SIG-M5 (cell line): ENCODE data around the gene PRSS33.

Experiments used
- DNase-seq: peaks from one replicate; lab custom pipeline; 2025; lab: John Stamatoyannopoulos, UW

The PRSS33 gene

DNA sequence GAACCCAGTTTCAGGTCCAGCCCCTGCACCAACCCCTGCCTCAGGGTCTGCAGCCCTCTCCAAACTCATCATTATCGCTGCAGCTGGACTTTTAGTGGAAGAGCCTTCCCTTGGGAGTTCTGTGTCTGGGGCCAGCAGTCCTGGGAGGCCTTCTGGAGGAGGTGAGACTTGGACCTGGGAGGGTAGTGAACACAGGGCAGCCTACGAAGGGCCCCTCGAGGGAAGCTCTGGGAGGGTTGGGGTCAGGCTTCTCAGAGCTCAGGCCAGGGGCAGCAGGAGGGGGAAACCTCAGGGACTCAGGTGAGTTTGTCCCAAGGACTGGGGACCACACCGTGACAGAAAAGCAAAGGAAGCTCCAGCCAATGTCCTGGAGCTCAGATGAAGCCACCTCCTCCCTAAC lies 46.2 kb downstream of the PRSS33 start:
- DNase-seq: no peak

DNA sequence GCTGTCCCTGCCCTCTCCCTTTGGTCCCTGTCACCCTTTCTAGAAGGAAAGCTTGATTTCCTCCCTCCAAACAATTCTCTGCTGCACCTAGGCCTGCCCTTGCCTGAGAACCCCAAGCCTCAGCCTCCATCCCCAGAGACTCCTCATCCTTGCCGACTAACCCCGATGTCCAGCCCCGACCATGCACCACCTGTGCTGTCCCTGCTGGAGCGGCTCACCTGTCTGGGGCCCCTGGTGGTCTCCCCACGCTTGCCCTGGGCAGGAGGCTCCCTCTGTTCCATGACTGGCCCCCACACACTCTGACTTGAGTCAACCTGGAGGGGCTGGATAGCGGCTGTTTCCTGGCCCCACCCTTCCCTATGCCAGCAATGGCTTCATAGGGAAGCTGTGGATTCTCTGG lies 46.9 kb downstream of the PRSS33 start:
- DNase-seq: no peak

DNA sequence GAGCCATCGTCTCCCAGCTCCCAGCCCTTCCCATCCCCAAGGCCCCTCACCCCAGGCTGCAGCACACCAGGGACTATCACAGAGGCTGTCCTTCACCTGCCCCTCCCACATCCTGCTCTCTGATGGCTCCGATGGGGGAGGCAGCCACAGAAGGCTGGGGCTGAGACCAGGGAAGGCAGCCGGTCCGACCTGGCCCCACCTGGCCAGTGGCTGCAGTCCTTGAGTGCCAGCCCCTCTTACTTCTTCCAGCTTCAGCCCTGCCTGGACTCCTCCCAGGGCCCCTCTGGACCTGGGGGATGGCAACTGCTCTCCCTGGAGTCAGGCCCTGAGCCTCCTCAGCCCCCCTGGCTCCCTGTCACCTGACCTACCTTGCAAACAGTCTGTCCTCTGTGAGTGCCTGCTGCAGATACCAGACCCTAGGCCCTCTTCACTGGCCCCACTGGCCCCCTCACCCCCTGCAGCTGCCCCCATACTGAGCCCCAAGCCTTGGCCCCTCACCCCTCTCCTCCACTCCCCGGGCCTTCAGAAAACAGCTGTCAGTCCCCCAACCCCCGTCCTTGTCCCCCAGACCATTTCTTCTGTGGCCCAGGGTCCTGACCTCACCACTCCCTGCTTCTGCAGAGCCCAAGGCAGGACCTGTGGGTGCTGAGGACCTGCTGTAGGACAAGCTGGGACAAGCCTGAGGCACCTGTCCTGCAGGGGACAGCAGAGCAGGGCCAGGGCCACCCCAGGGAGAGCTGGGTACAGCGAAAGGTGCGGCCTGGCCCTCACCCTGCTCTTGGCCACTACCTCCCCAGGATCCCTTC lies 47.5 kb downstream of the PRSS33 start:
- DNase-seq: no peak

DNA sequence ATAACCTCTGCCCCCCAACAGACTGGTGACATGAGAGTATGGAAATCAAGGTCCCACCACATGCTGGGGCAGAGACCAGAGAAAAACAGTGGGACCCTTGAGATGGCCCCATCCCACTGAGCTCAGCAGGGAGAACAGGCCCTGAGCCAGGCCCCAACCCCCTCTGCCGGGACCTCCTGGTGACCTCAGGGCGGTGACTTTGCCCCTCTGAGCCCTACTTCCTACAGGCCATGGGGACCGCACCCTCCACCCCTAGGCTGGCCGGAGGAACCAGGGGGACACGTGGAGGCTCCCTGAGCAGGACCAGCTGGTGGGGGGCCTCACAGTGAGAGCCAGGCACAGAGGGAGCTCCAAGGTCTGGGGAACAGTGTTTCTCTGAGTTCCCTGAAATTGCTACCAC lies 48.7 kb downstream of the PRSS33 start:
- DNase-seq: no peak

DNA sequence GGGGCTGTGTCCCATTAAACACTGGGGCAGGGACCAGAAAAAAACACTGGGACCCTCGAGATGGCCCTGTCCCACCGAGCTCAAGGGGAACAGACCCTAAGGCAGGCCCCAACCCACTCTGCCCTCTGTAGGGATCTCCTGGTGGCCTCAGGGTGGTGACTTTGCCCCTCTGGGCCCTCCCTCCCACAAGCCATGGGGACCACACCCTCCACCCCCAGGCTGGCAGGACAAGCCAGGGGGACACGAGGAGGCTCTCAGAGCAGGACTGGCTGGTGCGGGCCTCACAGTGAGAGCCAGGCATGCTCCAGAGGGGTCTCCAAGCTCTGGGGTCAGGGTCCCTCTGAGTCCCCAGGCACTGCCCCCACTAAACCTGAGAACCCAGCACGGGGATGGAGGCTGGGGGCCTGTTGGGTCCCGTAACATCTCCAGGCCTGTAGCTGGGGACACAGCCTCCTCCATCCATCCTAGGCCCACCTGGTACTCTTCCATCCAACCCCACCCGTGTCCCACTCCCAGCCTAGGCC lies 49.4 kb downstream of the PRSS33 start:
- DNase-seq: no peak

DNA sequence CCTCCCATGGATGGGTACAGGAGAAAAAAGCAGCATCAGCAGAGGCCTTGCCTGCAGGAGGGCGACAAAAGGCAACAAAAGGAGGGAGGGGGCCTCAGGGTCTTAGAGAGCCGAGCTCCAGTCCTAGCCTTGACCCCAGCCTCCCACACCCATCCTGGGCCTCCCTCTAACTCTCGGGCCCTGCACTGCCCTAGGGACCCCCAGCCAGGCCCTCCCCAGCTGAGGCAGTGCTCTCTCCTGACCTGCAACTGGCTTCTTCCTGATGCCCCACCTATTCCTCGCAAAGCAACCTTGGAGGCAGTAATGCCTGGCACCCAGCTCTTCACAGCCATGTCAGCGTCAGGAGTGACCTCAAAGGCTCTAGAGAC lies 50.1 kb downstream of the PRSS33 start:
- no peak for DNase-seq

DNA sequence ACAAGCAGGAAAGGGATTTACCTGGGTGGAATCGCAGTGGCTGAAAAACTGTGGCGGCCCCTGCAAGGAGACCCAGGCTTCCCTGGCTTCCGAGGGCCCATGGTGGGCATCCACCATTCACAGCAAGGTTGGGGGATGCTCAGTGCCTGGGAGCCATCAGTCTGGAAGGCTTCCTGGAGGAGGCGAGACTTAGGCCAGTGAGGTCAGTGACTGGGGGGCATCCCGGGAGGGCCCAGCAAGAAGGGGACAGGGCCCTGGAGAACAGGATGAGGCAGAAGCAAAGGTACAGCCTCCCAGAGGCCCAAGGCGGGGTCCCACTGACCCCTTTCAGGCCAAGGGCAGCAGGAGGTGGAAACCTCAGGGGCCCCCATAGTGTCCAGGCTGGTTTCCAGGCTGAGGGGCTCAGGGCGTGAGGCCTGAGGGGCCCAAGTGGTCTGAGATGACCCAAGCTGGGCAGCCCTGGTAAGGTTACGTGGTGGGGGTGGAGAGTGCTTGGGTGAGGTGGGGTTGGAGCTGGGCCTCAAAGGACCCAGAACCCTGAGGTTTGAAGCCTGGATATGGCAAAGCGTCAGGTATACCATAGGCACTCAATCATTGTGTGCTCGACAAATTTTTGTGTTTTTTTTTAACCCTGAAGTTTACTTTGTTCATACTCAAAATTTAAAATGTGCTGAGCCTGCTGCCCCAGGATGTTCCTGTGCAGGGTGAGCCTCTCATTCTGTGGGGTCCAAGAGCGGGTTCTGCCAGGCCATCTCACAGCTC lies 50.7 kb downstream of the PRSS33 start:
- DNase-seq: no peak

DNA sequence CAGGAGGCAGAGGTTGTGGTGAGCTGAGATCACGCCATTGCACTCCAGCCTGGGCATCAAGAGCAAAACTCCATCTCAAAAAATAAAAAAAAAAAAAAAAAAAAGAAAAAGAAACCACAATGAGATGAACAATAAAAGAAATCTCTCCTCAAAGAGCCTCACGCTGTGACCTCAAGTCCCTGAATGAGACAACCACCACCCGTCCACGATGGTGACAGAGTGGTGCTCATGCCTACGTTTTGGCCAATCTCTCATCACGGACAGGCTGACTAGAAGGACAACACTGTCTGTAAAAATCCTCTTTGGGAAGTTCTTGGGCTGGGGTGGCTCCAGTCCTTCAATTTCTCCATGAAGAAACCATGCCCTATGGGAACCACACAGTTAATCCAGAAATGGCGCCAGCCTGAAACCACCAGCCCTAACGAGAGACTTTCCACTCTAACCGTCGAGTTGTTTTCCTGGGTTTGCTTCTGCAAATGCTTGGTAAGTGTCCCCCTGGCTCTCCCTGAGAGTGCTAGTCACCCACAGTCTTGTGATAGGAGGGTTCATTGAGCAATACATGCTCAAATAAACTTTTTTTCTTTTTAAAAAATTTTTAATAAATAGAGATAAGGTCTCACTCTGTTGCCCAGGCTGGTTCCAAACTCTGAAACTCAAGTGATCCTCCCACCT lies 52.4 kb downstream of the PRSS33 start:
- no peak for DNase-seq
